HG03196 (cell line): ENCODE measurements around the gene AKAP3.

Source experiments
- ATAC-seq: cut with Tn5 transposase; IDR thresholded peaks from one replicate; pipeline ENCODE4 v1.9.1; 2021; ENCODE audit not compliant: unreplicated experiment

AKAP3 gene

GRCh38 chr12:4603421-4603820 lies 45.4 kb downstream of the AKAP3 start:
- no peak for ATAC-seq

GRCh38 chr12:4595881-4596280 lies 53.0 kb downstream of the AKAP3 start:
- no peak for ATAC-seq

- ATAC-seq: no peak
These were observed 57.6 kb downstream of the AKAP3 start for GRCh38 chr12:4591180-4591687.

GRCh38 chr12:4589941-4590340 lies 58.9 kb downstream of the AKAP3 start:
- ATAC-seq: no peak

- ATAC-seq: no peak
These were observed 59.9 kb downstream of the AKAP3 start for GRCh38 chr12:4588916-4589315.

GRCh38 chr12:4587108-4587507 lies 61.7 kb downstream of the AKAP3 start:
- ATAC-seq: no peak

- ATAC-seq: no peak
These were observed 62.4 kb downstream of the AKAP3 start for GRCh38 chr12:4586500-4586899.

- no peak for ATAC-seq
These were observed 64.0 kb downstream of the AKAP3 start for GRCh38 chr12:4584896-4585295.

- ATAC-seq: no peak
These were observed 64.6 kb downstream of the AKAP3 start for GRCh38 chr12:4584281-4584680.

- ATAC-seq: no peak
These were observed 68.6 kb downstream of the AKAP3 start for GRCh38 chr12:4580281-4580688.

- no peak for ATAC-seq
These were observed 69.3 kb downstream of the AKAP3 start for GRCh38 chr12:4579305-4580102.

- ATAC-seq: no peak
These were observed 76.2 kb downstream of the AKAP3 start for GRCh38 chr12:4572680-4573079.

GRCh38 chr12:4569261-4569660 lies 79.6 kb downstream of the AKAP3 start:
- no peak for ATAC-seq

- ATAC-seq: peak; percentile 50
These were observed 81.6 kb downstream of the AKAP3 start for GRCh38 chr12:4567073-4567881.

- no peak for ATAC-seq
These were observed 82.4 kb downstream of the AKAP3 start for GRCh38 chr12:4566474-4566873.
